Activated T-helper 17 cell treated with anti-CD3 and anti-CD28 coated beads, Interleukin-2, amount 50 U/mL, for 72 hours (primary cell): Measurements from ENCODE around the gene STH. TPM values are rescaled to one million over a fixed set of nuclear protein-coding genes. Genes with fewer than 3 reads are reported as not detected.

Experiments
- ATAC-seq: fragments of 150-1000 bp; cut with Tn5 transposase; replicated peaks from 2 replicates; pipeline ENCODE4 v1.10.0; 2021; ENCODE audit warnings: mild to moderate bottlenecking, moderate library complexity
- H3K27ac Mint-ChIP-seq: one replicate; pipeline ENCODE4 v1.8.0; 2022; ENCODE audit warnings: mixed read lengths
- H3K27me3 Mint-ChIP-seq: one replicate; pipeline ENCODE4 v1.8.0; 2022; ENCODE audit warnings: mixed read lengths
- H3K36me3 Mint-ChIP-seq: one replicate; pipeline ENCODE4 v1.8.0; 2022; ENCODE audit warnings: low read depth, mild to moderate bottlenecking, mixed read lengths
- H3K4me1 Mint-ChIP-seq: one replicate; pipeline ENCODE4 v1.8.0; 2022; ENCODE audit warnings: mixed read lengths
- H3K4me3 Mint-ChIP-seq: one replicate; pipeline ENCODE4 v1.8.0; 2022; ENCODE audit warnings: mild to moderate bottlenecking, mixed read lengths
- H3K9me3 Mint-ChIP-seq: one replicate; pipeline ENCODE4 v1.8.0; 2022; ENCODE audit warnings: mixed read lengths
- total RNA-seq, 2 donors: library from RNA; stranded (reverse); gene quantifications; one replicate each; pipeline ENCODE4 v1.2.3, GENCODE V29; 2022

Gene STH
- total RNA-seq, 2 donors from 2014 or later: not detected

DNA sequence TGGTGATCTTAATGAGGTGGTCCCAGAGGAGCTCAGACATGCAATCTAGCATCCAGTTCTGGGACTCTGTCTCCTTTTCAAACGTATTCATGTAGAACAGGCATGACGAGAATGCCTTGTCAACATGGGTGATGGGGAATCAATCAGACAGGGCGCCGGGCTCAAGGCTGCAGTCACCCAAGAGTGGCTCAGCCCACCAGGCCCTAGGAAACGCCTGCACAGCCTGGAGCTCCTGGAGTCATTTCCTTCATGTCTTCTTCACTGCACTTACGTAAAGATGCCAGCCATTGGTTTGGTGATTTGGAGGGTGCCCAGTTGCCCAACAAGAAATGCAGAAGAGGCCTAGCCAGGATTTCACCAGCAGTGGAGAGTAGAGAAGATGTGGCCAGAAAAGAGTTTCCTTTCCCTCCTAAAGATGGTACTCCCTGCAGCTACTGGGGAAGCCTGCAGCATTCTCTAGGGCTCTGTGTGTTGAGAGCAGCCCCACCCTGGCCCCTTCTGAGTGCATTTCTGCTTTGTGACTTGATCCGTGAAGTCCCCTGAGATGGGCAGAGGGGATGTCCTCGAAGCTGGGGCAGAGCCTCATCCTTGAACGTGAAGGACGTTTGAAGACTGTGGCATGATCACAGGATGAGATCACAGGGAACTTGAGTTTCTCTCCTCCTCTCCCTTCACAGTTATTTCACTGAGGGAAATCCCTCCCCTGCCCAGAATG, 24.0 kb upstream of the STH start:
- no peaks in the 10 kb centered on the region for H3K4me1 Mint-ChIP-seq
- no peak overlapping the region for H3K4me3 Mint-ChIP-seq
- no peak overlapping the region for H3K27ac Mint-ChIP-seq
- no peaks in the 10 kb centered on the region for H3K27me3 Mint-ChIP-seq
- peaks cover 5% of the 10 kb centered on the region for H3K9me3 Mint-ChIP-seq
- ATAC-seq: no peak
- no peaks in the 10 kb centered on the region for H3K36me3 Mint-ChIP-seq

DNA sequence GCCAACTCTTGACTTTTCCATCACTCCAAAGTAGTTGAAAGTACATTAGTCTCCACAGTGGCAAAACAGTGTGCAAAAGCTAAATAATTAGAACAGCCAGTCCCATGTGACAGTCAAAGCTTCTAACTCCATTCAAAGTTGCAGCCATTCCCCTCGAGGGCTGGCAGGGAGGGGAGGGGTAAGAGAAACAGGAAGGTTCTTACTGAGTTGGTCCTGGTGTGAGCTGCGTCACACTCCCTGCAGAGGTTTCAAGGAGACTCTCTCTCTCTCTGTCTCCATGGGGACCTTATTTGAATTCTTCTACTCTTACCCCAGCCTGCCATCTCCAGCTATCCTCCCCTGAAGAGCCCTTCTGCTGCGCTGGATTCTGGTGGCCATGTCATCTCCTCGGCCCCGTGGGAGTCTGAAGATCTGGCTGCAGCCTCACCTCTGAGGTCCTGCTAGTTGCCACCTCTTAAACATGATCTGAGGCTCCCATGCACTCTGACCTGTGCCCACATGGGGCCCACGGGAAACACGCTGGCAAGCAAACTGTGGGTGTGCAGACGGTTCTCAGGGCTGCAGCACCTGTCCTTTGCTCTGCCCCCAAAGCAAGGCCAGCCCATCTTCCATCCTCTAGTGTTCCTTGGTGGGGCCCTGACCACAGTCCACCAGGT, 23.3 kb upstream of the STH start:
- H3K4me1 Mint-ChIP-seq: no peaks in the 10 kb centered on the region
- no peaks in the 10 kb centered on the region for H3K27me3 Mint-ChIP-seq
- ATAC-seq: no peak
- H3K9me3 Mint-ChIP-seq: peaks cover 5% of the 10 kb centered on the region
- no peaks in the 10 kb centered on the region for H3K36me3 Mint-ChIP-seq
- no peak overlapping the region for H3K27ac Mint-ChIP-seq
- H3K4me3 Mint-ChIP-seq: no peak overlapping the region

DNA sequence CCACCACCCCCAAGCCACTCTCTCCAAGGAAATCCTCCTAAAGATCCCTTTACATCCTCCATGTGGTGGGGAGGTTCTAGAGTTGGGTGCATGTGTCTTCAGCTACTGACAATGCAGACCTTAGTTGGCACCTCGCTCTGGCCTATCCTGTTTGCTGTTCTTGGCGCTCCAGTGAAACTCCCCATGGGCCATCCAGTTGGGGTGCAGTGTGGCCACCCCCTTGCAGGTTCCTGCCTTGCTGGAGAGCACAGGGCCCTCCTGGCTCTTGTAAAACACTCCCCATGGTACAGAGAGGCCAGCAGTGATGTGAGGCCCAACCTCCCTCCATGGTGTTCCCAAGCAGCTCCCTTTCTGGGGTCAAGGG, 22.7 kb upstream of the STH start:
- Mint-ChIP-seq H3K4me1 (no peaks in the 10 kb centered on the region), H3K36me3 (no peaks in the 10 kb centered on the region), H3K27ac (no peak overlapping the region), H3K4me3 (no peak overlapping the region), H3K9me3 (peaks cover 5% of the 10 kb centered on the region), H3K27me3 (no peaks in the 10 kb centered on the region)
- no peak for ATAC-seq

DNA sequence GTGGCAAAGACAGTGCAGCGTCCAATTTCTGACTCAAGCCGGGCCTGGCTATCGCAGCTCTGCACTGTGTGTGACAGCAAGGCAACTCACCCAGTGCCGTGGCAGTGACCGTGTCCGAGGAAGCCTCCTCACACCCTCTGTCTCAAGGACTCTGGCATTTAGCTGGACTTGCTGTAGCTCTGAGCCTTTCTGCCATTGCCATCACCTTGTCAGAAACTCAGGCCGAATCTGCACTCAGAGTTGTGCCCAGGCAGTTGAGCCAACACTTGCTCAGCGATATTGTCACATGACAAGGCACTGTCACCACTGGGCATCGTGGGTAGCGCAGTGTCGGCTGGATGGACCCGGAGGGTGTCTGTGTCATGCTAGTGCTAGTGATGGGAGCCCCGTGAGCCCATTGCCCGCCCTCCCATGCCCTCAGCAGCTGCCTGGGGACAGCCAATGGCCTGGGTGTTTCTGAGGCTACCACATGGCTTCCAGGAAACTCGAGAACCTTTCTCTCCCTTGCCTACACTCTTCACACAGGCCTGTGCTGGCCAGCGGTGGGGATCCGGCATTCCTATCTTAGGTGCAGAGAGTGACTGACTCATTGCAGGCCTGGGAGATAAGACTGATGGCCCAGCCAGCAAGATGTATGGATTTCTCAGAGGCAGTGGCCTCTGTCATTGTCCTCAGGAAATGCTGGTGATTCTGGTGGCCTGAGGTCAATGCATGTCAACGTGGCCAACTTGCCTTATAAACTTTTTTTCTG, 22.1 kb upstream of the STH start:
- ATAC-seq: no peak

DNA sequence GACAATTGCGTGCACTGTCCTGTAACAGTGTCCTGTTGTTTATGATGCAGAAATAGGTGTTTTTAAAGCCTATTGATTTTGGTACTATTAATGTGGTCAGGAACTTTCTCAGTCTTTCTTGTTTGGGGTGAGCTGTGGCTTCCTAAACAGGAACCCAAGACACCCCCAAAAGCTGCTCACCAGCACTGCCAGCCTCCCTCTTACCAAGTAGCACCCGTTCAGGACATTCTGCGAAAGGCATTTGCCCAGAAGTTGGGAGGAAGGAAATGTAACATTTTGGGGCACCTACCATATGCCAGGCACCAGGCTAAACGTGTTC, 21.6 kb upstream of the STH start:
- H3K4me1 Mint-ChIP-seq: no peaks in the 10 kb centered on the region
- ATAC-seq: no peak
- H3K4me3 Mint-ChIP-seq: no peak overlapping the region
- H3K27ac Mint-ChIP-seq: no peak overlapping the region
- H3K27me3 Mint-ChIP-seq: no peaks in the 10 kb centered on the region
- no peaks in the 10 kb centered on the region for H3K36me3 Mint-ChIP-seq
- peaks cover 2% of the 10 kb centered on the region for H3K9me3 Mint-ChIP-seq

More for the DNA sequence above, 22.1 kb upstream of the STH start:
- Mint-ChIP-seq H3K4me1 (no peaks in the 10 kb centered on the region), H3K4me3 (no peak overlapping the region), H3K27me3 (no peaks in the 10 kb centered on the region), H3K36me3 (no peaks in the 10 kb centered on the region), H3K27ac (no peak overlapping the region), H3K9me3 (peaks cover 5% of the 10 kb centered on the region)

DNA sequence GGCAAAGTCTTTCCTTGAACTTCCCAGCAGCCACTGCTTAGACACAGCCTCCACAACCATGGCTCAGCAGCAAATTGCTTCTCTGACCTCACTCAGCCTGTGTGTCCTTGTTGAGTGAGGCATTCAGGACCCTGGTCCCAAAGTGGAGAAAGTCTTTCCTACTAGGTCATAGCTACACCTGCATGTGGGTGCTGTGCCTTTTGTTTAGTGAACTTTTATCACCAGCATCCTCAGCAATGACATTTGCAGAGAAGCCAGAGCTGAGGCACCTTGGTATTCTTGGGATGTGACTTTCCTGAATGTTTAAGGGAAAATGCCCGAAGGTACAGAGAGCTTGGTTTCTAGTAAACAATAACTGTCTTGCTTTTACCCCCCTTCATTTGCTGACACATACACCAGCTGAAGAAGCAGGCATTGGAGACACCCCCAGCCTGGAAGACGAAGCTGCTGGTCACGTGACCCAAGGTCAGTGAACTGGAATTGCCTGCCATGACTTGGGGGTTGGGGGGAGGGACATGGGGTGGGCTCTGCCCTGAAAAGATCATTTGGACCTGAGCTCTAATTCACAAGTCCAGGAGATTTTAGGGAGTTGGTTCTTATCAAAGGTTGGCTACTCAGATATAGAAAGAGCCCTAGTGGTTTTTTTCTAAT, 20.9 kb upstream of the STH start:
- Mint-ChIP-seq H3K36me3 (no peaks in the 10 kb centered on the region), H3K9me3 (no peaks in the 10 kb centered on the region), H3K27me3 (no peaks in the 10 kb centered on the region)

DNA sequence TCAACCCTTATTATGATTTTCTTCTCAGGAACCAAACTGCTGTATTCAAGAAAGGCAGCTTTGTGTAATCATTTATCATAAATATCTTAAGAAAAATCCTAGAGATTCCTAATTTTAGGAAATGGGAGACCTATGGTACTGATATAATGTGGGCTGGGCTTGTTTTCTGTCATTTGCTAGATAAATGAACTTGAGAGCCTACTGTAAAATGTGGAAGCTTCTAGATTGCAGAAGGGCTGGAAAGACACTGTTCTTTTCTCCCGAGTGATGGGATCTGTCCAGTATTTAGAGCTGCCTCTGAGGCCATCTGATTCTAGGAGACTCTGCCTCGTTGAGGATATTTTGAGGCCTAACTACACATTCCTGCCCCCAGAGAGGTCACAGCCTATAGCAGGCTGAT, 19.9 kb upstream of the STH start:
- Mint-ChIP-seq H3K27ac (no peak overlapping the region), H3K4me1 (no peaks in the 10 kb centered on the region), H3K4me3 (no peak overlapping the region), H3K36me3 (no peaks in the 10 kb centered on the region), H3K9me3 (no peaks in the 10 kb centered on the region), H3K27me3 (no peaks in the 10 kb centered on the region)
- no peak for ATAC-seq

More for the DNA sequence above, 20.9 kb upstream of the STH start:
- no peak overlapping the region for H3K4me3 Mint-ChIP-seq
- H3K27ac Mint-ChIP-seq: no peak overlapping the region
- no peaks in the 10 kb centered on the region for H3K4me1 Mint-ChIP-seq
- no peak for ATAC-seq

DNA sequence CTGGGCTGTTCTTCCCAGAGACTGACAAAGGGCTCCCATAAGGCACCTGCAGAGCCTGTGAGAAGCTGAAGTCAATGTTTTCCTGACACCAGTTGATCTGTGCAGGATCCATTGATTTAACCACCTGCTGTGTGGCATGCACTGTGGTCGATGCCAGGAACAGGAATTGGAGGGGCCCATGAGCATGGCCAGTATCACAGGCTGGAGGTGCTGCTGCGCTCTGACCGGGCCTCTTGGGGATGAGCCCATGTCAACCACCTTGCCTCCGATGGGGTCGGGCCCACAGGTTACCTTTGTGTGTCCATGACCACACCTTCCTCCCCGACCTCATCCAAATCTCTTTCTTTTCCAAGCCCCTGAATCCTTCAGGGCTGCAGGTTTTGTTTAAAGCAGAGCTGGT, 18.2 kb upstream of the STH start:
- no peak overlapping the region for H3K27ac Mint-ChIP-seq
- H3K36me3 Mint-ChIP-seq: no peaks in the 10 kb centered on the region
- no peaks in the 10 kb centered on the region for H3K27me3 Mint-ChIP-seq
- H3K4me3 Mint-ChIP-seq: no peak overlapping the region
- H3K4me1 Mint-ChIP-seq: no peaks in the 10 kb centered on the region
- no peaks in the 10 kb centered on the region for H3K9me3 Mint-ChIP-seq
- ATAC-seq: no peak

DNA sequence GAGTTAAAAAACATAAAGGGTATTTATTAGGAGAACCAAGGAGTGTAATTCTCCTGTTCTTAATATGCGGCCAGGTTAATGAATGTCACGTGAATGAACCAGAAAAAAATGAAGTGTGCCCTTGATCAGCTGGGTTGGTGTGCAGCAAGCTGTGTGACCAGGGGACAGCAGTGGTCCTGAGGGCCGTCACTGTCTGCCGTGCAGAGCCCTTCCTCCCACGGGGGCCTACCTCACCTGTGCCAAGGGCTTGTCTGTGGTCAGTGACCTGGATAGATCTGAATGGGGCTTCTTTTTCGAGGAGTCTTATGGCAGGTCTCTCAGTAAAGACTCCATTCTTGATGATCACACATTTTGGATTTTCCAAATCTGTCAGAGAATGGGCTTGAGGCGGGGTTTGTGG, 17.7 kb upstream of the STH start:
- Mint-ChIP-seq H3K27ac (no peak overlapping the region), H3K4me3 (no peak overlapping the region), H3K9me3 (no peaks in the 10 kb centered on the region), H3K27me3 (no peaks in the 10 kb centered on the region), H3K4me1 (no peaks in the 10 kb centered on the region), H3K36me3 (no peaks in the 10 kb centered on the region)
- ATAC-seq: no peak

DNA sequence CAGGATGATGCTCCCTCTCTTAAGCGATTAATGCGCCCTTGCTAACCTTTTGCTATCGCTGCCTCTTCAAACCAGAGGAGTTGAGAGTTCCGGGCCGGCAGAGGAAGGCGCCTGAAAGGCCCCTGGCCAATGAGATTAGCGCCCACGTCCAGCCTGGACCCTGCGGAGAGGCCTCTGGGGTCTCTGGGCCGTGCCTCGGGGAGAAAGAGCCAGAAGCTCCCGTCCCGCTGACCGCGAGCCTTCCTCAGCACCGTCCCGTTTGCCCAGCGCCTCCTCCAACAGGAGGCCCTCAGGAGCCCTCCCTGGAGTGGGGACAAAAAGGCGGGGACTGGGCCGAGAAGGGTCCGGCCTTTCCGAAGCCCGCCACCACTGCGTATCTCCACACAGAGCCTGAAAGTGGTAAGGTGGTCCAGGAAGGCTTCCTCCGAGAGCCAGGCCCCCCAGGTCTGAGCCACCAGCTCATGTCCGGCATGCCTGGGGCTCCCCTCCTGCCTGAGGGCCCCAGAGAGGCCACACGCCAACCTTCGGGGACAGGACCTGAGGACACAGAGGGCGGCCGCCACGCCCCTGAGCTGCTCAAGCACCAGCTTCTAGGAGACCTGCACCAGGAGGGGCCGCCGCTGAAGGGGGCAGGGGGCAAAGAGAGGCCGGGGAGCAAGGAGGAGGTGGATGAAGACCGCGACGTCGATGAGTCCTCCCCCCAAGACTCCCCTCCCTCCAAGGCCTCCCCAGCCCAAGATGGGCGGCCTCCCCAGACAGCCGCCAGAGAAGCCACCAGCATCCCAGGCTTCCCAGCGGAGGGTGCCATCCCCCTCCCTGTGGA, 16.0 kb upstream of the STH start:
- ATAC-seq: no peak
- Mint-ChIP-seq H3K27ac (no peak overlapping the region), H3K36me3 (no peaks in the 10 kb centered on the region), H3K9me3 (no peaks in the 10 kb centered on the region), H3K27me3 (no peaks in the 10 kb centered on the region), H3K4me1 (no peaks in the 10 kb centered on the region), H3K4me3 (no peak overlapping the region)

DNA sequence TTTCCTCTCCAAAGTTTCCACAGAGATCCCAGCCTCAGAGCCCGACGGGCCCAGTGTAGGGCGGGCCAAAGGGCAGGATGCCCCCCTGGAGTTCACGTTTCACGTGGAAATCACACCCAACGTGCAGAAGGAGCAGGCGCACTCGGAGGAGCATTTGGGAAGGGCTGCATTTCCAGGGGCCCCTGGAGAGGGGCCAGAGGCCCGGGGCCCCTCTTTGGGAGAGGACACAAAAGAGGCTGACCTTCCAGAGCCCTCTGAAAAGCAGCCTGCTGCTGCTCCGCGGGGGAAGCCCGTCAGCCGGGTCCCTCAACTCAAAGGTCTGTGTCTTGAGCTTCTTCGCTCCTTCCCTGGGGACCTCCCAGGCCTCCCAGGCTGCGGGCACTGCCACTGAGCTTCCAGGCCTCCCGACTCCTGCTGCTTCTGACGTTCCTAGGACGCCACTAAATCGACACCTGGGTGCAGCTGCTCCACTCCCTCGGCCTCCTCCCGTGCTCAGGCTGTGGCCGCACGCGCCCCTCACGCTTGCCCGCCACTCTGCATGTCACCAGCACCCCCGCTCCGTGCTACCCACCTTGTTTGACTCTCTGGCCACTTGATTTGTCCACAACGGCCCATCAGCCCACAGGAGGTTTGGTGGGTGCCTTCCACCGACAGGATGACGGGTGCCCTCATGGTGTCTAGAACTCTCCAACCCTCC, 15.3 kb upstream of the STH start:
- H3K36me3 Mint-ChIP-seq: no peaks in the 10 kb centered on the region
- no peak overlapping the region for H3K4me3 Mint-ChIP-seq
- no peaks in the 10 kb centered on the region for H3K9me3 Mint-ChIP-seq
- H3K4me1 Mint-ChIP-seq: no peaks in the 10 kb centered on the region
- H3K27ac Mint-ChIP-seq: no peak overlapping the region
- H3K27me3 Mint-ChIP-seq: no peaks in the 10 kb centered on the region
- ATAC-seq: no peak

DNA sequence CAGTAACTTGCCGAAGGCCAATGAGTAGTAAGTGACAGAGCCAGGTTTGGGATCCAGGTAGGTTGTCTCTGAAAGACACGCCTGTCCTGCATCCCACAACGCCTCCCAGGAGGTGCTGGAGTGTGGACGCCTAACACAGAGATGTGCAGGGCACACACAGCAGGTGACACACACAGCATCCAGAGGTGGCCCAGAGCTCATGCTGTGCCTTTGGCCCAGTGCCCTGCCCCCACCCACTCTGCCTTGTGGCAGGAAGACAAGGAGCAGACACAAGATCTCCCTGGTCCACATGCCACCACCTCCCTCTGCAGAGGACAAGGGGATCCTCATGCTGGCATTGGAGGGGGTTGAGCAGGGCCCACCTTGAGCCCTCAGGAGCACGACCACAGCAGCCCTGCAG, 14.7 kb upstream of the STH start:
- no peaks in the 10 kb centered on the region for H3K36me3 Mint-ChIP-seq
- H3K4me3 Mint-ChIP-seq: no peak overlapping the region
- no peak for ATAC-seq
- H3K27me3 Mint-ChIP-seq: no peaks in the 10 kb centered on the region
- no peaks in the 10 kb centered on the region for H3K4me1 Mint-ChIP-seq
- H3K9me3 Mint-ChIP-seq: no peaks in the 10 kb centered on the region
- no peak overlapping the region for H3K27ac Mint-ChIP-seq

DNA sequence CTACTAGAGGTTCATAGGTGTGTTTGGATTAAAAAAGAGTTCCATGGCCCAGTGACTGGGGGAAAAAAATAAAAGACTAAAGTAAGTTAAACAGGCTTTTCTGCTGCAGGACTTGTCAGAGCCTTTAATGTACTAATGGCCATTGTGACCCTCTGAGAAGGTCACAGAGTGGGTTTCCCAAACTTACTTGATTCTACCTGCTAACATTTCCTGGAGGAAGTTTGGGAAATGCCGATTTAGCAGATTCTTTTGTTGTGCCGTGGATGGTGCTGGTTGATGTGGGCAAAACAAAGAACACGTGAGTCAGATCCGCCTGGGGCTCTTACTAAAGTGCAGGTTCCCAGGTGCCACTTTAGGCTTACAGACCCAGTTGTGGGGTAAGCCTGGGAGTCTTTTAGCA, 13.6 kb upstream of the STH start:
- Mint-ChIP-seq H3K27ac (no peak overlapping the region), H3K9me3 (no peaks in the 10 kb centered on the region), H3K4me1 (no peaks in the 10 kb centered on the region), H3K36me3 (no peaks in the 10 kb centered on the region), H3K4me3 (no peak overlapping the region), H3K27me3 (no peaks in the 10 kb centered on the region)
- no peak for ATAC-seq

DNA sequence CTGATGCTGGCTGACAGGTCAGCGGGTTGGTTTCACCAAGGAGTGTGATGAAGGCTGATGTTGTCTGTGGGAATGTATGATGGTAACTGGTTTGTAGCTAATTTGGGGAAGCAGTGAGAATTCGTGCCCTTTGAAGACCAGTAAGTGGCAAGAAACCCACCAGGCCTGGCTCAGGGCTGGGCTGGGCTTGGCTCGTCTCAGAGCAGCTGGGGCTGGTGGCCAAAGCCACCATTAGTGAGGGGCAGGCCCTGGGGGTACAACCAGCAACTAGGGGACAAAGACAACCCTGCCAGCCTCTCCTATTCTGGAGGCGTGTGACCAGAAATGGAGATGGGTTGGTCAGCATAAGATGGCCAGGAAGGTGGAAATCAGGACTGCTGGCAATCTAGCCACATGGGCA, 13.0 kb upstream of the STH start:
- Mint-ChIP-seq H3K27me3 (no peaks in the 10 kb centered on the region), H3K36me3 (no peaks in the 10 kb centered on the region), H3K4me1 (no peaks in the 10 kb centered on the region), H3K9me3 (no peaks in the 10 kb centered on the region), H3K27ac (no peak overlapping the region), H3K4me3 (no peak overlapping the region)
- ATAC-seq: no peak
